K562 (cell line): ENCODE measurements around the gene OTC. TPM values are rescaled to one million over a fixed set of nuclear protein-coding genes. Genes with fewer than 3 reads are reported as not detected.

Experiments used
- ATAC-seq: fragments of 200-7000 bp; cut with Tn5 transposase; 3 replicates; pipeline ENCODE4 v1.9.1; 2020; ENCODE audit warnings: moderate library complexity
- BruUV-seq: library from RNA; stranded (reverse); fragments of 400-500 nt; replicated peaks from 2 replicates; lab custom pipeline; 2021; lab: Mats Ljungman, UMichigan
- CTCF ChIA-PET: fragments of 300-600 bp; formaldehyde crosslinking; extraction: SDS; loops from one replicate; lab custom pipeline; 2021; ENCODE audit warnings: low intra/inter-chr PET ratio; lab: Yijun Ruan, JAX
- POLR2A ChIA-PET: fragments of 300-600, 350-650 bp; sonication (Branson Sonifier 250); formaldehyde crosslinking; extraction: SDS; loops from one replicate; lab custom pipeline; 2021; ENCODE audit warnings: antibody characterized with exemption, inconsistent platforms; lab: Yijun Ruan, JAX
- DNase-seq, 4 experiments: peaks; one replicate each; pipeline versions ENCODE4 v3.0.0 to v3.0.0-alpha.2; 2011 to 2018; ENCODE audit warnings: low spot score in 3 of 4, mixed read lengths in 3 of 4; ENCODE audit errors: extremely low read depth in 1 of 4
- FAIRE-seq: peaks from 2 replicates; lab custom pipeline; 2011; peaks lifted over from hg19 to GRCh38; lab: Jason Lieb, UNC
- H2AFZ ChIP-seq: 2 replicates; pipeline ENCODE4 v1.6.0; 2011; ENCODE audit warnings: low read depth, low read length, control low read depth, inconsistent platforms
- H3K27ac ChIP-seq: fragments of 200-600 bp; 3 replicates; pipeline ENCODE4 v1.8.0; 2011; ENCODE audit warnings: low read depth, mild to moderate bottlenecking, control low read depth, inconsistent platforms, low read length, moderate library complexity, mixed read lengths; ENCODE audit errors: extremely low read depth
- H3K27me3 ChIP-seq, 2 experiments: fragments of 300-600 bp in 1 of 2; 2 replicates in 1 of 2; 3 replicates in 1 of 2; pipeline versions ENCODE4 v1.6.0 to v1.8.0; 2011; ENCODE audit warnings: inconsistent platforms in 2 of 2, low read length in 2 of 2, mild to moderate bottlenecking in 1 of 2, mixed read lengths in 1 of 2, moderate library complexity in 1 of 2; ENCODE audit not compliant: control insufficient read depth in 2 of 2, insufficient read depth in 2 of 2
- H3K36me3 ChIP-seq: fragments of 300-600 bp; 3 replicates; pipeline ENCODE4 v1.8.0; 2011; ENCODE audit warnings: mild to moderate bottlenecking, low read length, inconsistent platforms; ENCODE audit not compliant: control insufficient read depth, insufficient read depth
- H3K4me1 ChIP-seq, 2 experiments: fragments of 200-600 bp in 1 of 2; replicated peaks in 1 of 2; 2 replicates in 1 of 2; 3 replicates in 1 of 2; pipeline versions ENCODE4 v1.5.1 to v1.8.0; 2011; ENCODE audit warnings: inconsistent platforms in 2 of 2, low read length in 2 of 2, mild to moderate bottlenecking in 1 of 2, mixed read lengths in 1 of 2, moderate library complexity in 1 of 2; ENCODE audit not compliant: control insufficient read depth in 2 of 2, insufficient read depth in 2 of 2
- H3K4me2 ChIP-seq: 2 replicates; pipeline ENCODE4 v1.6.1; 2011; ENCODE audit warnings: low read length, control low read depth, inconsistent platforms, mixed read lengths; ENCODE audit not compliant: insufficient read depth
- H3K4me3 ChIP-seq: fragments of 200-600 bp; sonication (generic), shearing (Covaris generic); 2 replicates; pipeline ENCODE4 v1.5.1; 2016; ENCODE audit warnings: control low read depth, inconsistent platforms
- H3K79me2 ChIP-seq: fragments of 200-600 bp; 3 replicates; pipeline ENCODE4 v1.8.0; 2011; ENCODE audit warnings: low read length, inconsistent platforms; ENCODE audit not compliant: control insufficient read depth, insufficient read depth
- H3K9ac ChIP-seq, 2 experiments: 2 replicates each; pipeline versions ENCODE4 v1.6.0 to v1.6.1; 2011; ENCODE audit warnings: low read depth in 2 of 2, low read length in 2 of 2, control low read depth in 1 of 2, inconsistent platforms in 1 of 2, mild to moderate bottlenecking in 1 of 2, mixed read lengths in 1 of 2; ENCODE audit not compliant: insufficient read depth in 1 of 2
- H3K9me1 ChIP-seq: one replicate; pipeline ENCODE4 v1.6.0; 2011; ENCODE audit warnings: inconsistent platforms, mild to moderate bottlenecking, low read length, moderate library complexity; ENCODE audit not compliant: control insufficient read depth, insufficient read depth
- H3K9me3 ChIP-seq: replicated peaks from 2 replicates; pipeline ENCODE4 v1.5.1; 2011; ENCODE audit warnings: low read depth, low read length, inconsistent platforms; ENCODE audit not compliant: control insufficient read depth, insufficient read depth
- H4K20me1 ChIP-seq: replicated peaks from 2 replicates; pipeline ENCODE4 v1.6.1; 2011; ENCODE audit warnings: low read length, inconsistent platforms, mixed read lengths; ENCODE audit not compliant: control insufficient read depth, insufficient read depth
- HNRNPLL ChIP-seq: fragments of 200-400 bp; formaldehyde crosslinking; IDR thresholded peaks from 2 replicates; pipeline ENCODE4 v1.6.1; 2017; ENCODE audit warnings: low read length, low read depth, mild to moderate bottlenecking; ENCODE audit not compliant: poor library complexity, severe bottlenecking
- JUND ChIP-seq, 2 experiments: IDR thresholded peaks; 2 replicates in 1 of 2; 3 replicates in 1 of 2; pipeline ENCODE4 v1.6.1; 2011; ENCODE audit warnings: borderline replicate concordance in 2 of 2, low read depth in 2 of 2, low read length in 2 of 2, improper control_type of control experiment in 1 of 2, missing biosample characterization in 1 of 2, missing genetic modification characterization in 1 of 2, missing genetic modification reagents in 1 of 2
- NCOA6 ChIP-seq: fragments of 450-650 bp; IDR thresholded peaks from 2 replicates; pipeline ENCODE4 v1.6.1; 2017; ENCODE audit warnings: mild to moderate bottlenecking
- PHB2 ChIP-seq: fragments of 450-650 bp; IDR thresholded peaks from 2 replicates; pipeline ENCODE4 v1.6.1; 2017; ENCODE audit warnings: low read depth
- PURB ChIP-seq: sonication (generic); formaldehyde crosslinking; IDR thresholded peaks from 2 replicates; pipeline ENCODE4 v1.9.0; 2021; ENCODE audit warnings: low read depth, mild to moderate bottlenecking, missing genetic modification reagents
- RBM15 ChIP-seq: fragments of 200-400 bp; formaldehyde crosslinking; IDR thresholded peaks from 2 replicates; pipeline ENCODE4 v1.6.1; 2018; ENCODE audit warnings: mild to moderate bottlenecking, low read length, moderate library complexity; ENCODE audit not compliant: insufficient read depth
- SMARCC2 ChIP-seq: fragments of 450-650 bp; IDR thresholded peaks from 2 replicates; pipeline ENCODE4 v1.6.1; 2017; ENCODE audit warnings: antibody characterized with exemption, moderate library complexity, mild to moderate bottlenecking, low read depth
- ZNF507 ChIP-seq: conservative IDR thresholded peaks from 2 replicates; pipeline ENCODE4 v1.6.1; 2017; ENCODE audit warnings: missing genetic modification characterization, missing compliant biosample characterization
- ZNF57 ChIP-seq: fragments of 450-650 bp; formaldehyde crosslinking; IDR thresholded peaks from 2 replicates; pipeline ENCODE4 v1.4.0; 2020; ENCODE audit warnings: mild to moderate bottlenecking, moderate library complexity
- ZNF584 ChIP-seq: fragments of 200-800 bp; sonication (Bioruptor generic); IDR thresholded peaks from 2 replicates; pipeline ENCODE4 v1.6.1; 2016; ENCODE audit warnings: low read depth, mild to moderate bottlenecking, missing genetic modification characterization, missing compliant biosample characterization
- WGBS: fragments of 100-300 bp; shearing (Covaris generic); methylation state at CpG from one replicate; pipeline ENCODE4 v1.1.6; 2016; ENCODE audit warnings: low coverage, mixed read lengths; ENCODE audit not compliant: insufficient coverage; ENCODE audit errors: missing lambda C conversion rate; 5-methylcytosine and 5-hydroxymethylcytosine counted together
- in situ Hi-C: fragments of 300-500 bp; cut with MboI; formaldehyde crosslinking; loops from 4 replicates; pipeline ENCODE4 v1.15.0; 2018; ENCODE audit warnings: inconsistent platforms, mixed read lengths
- intact Hi-C: fragments of 100-400 bp; cut with micrococcal nuclease; formaldehyde crosslinking; loops from 2 replicates; pipeline ENCODE4 v1.14.2; 2022
- polyA plus RNA-seq, 8 experiments: library from polyadenylated mRNA; depleted of rRNA in 4 of 8; stranded (reverse) in 5 of 8; unstranded in 3 of 8; fragments of >200 nt; fragmentation: Nextera tagmentation in 2 of 8; fragmentation: Illumina TruSeq in 1 of 8; extraction: Ambion mirVana in 2 of 8; extraction: Trizol in 1 of 8; gene quantifications; 2 replicates each; pipeline versions ENCODE4 v1.2.1 to v1.2.3, GENCODE V29; 2011 to 2014; ENCODE audit warnings: inconsistent platforms in 1 of 8, missing spikeins in 1 of 8
- total RNA-seq, 7 experiments: library from RNA; depleted of rRNA in 6 of 7; stranded (reverse); fragments of >200 nt in 6 of 7; fragmentation: Illumina TruSeq in 2 of 7; extraction: Trizol in 2 of 7; gene quantifications; 2 replicates each; pipeline versions ENCODE4 v1.2.1 to v1.2.3, GENCODE V29; 2011 to 2021; ENCODE audit warnings: low replicate concordance in 1 of 7
- TF ChIP-seq, protein P1 (sequence below): fragments of 450-650 bp; IDR thresholded peaks from 2 replicates; pipeline ENCODE4 v1.6.1; 2016

Gene OTC
- total and polyA plus RNA-seq, 9 of the 15 experiments (the other 6 are each of a cell fraction or from before 2014, with no cell fraction given) = not detected

- TF ChIP-seq PHB2 = no peak
- TF ChIP-seq ZNF507 (tag) = no peak
Measured at GRCh38 chrX:38346150-38346549, 6.3 kb upstream of the OTC start (continued).

DNA sequence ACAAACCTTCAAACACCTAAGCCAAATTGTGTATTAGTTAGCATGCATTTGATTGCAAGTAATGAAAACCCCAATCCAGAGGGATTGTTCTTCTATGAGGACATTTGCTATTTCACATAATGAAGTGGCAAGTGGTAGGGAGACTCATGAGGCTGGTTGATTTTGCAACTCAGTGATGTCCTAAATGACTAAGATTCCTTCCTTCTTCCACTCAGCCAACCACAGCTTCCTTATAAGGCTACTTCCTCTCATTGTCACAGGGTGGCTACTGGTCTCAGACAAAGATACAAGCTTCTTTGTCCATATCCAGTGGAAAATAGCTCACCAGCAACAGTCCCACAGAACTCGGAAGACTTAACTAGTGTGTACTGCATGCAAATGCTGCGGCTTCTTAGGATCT is 5.3 kb upstream of the OTC start:
- H3K4me2 ChIP-seq = no peak overlapping the region
- no peak overlapping the region for H3K9ac ChIP-seq
- no peaks in the 10 kb centered on the region for H4K20me1 ChIP-seq
- no peak overlapping the region for H3K4me3 ChIP-seq
- no peaks in the 10 kb centered on the region for H3K27me3 ChIP-seq
- no peaks in the 10 kb centered on the region for H3K4me1 ChIP-seq
- 5% methylated on average over 2 of the region's 2 CpGs for WGBS
- H3K36me3 ChIP-seq = no peaks in the 10 kb centered on the region
- TF ChIP-seq ZNF584 (CRISPR knock-in tag) (no peak), PURB (no peak), JUND (IDR thresholded peaks at IDR 0.05; ENCODE audit: borderline replicate concordance, low read depth, low read length) (no peak), JUND (tag; IDR thresholded peaks at IDR 0.05; ENCODE audit: borderline replicate concordance, low read depth, low read length) (no peak), HNRNPLL (no peak), SMARCC2 (no peak), RBM15 (no peak), NCOA6 (no peak), ZNF57 (CRISPR knock-in tag) (no peak)
- TF ChIP-seq, protein P1, sequence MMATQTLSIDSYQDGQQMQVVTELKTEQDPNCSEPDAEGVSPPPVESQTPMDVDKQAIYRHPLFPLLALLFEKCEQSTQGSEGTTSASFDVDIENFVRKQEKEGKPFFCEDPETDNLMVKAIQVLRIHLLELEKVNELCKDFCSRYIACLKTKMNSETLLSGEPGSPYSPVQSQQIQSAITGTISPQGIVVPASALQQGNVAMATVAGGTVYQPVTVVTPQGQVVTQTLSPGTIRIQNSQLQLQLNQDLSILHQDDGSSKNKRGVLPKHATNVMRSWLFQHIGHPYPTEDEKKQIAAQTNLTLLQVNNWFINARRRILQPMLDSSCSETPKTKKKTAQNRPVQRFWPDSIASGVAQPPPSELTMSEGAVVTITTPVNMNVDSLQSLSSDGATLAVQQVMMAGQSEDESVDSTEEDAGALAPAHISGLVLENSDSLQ = no peak
- no peaks in the 10 kb centered on the region for H3K9me1 ChIP-seq
- intact Hi-C loops = no loop called here
- H2AFZ ChIP-seq = no peak overlapping the region
- in situ Hi-C loops = no loop called here
- H3K9me3 ChIP-seq = no peaks in the 10 kb centered on the region
- FAIRE-seq (no peak), ATAC-seq (no peak), DNase-seq (no peak)
- BruUV-seq = no TSS peak
- H3K27ac ChIP-seq = no peak overlapping the region
- ChIA-PET POLR2A (no interaction called here), CTCF (no interaction called here)
- H3K79me2 ChIP-seq = no peaks in the 10 kb centered on the region
